KMS-11 (cell line): ENCODE results near the gene GNRHR.

ENCODE experiments used
- H2AFZ ChIP-seq: fragments of 200-600 bp; sonication (generic); 2 replicates; pipeline ENCODE4 v1.6.1; 2016; ENCODE audit warnings: antibody characterized with exemption, mixed run types, low read depth
- H3K27ac ChIP-seq: fragments of 200-600 bp; sonication (generic); 2 replicates; pipeline ENCODE4 v1.6.1; 2016; ENCODE audit warnings: mild to moderate bottlenecking, mixed run types
- H3K27me3 ChIP-seq: fragments of 200-600 bp; sonication (generic); 2 replicates; pipeline ENCODE4 v1.6.1; 2017; ENCODE audit warnings: mild to moderate bottlenecking, low read depth, mixed run types, moderate library complexity; ENCODE audit not compliant: insufficient read depth
- H3K36me3 ChIP-seq: fragments of 200-600 bp; sonication (generic); 2 replicates; pipeline ENCODE4 v1.6.1; 2017; ENCODE audit warnings: mild to moderate bottlenecking, mixed run types; ENCODE audit not compliant: insufficient read depth
- H3K4me1 ChIP-seq: fragments of 200-600 bp; sonication (generic); 2 replicates; pipeline ENCODE4 v1.6.1; 2016; ENCODE audit warnings: mild to moderate bottlenecking, low read depth, mixed run types; ENCODE audit not compliant: poor library complexity, severe bottlenecking
- H3K4me2 ChIP-seq: fragments of 200-600 bp; sonication (generic); 2 replicates; pipeline ENCODE4 v1.7.0; 2016; ENCODE audit warnings: mild to moderate bottlenecking, mixed run types
- H3K4me3 ChIP-seq: fragments of 200-600 bp; sonication (generic); IDR thresholded peaks from 2 replicates; pipeline ENCODE4 v1.6.1; 2017; ENCODE audit warnings: low read depth, low read length, mixed read lengths; ENCODE audit not compliant: insufficient read depth
- H3K79me2 ChIP-seq: fragments of 200-600 bp; sonication (generic); 2 replicates; pipeline ENCODE4 v1.6.1; 2016; ENCODE audit warnings: low read depth, mixed run types; ENCODE audit not compliant: insufficient read depth
- H3K9ac ChIP-seq: fragments of 200-600 bp; sonication (generic); 2 replicates; pipeline ENCODE4 v1.6.1; 2016; ENCODE audit warnings: mild to moderate bottlenecking, mixed run types
- H4K20me1 ChIP-seq: fragments of 200-600 bp; sonication (generic); 2 replicates; pipeline ENCODE4 v1.6.1; 2016; ENCODE audit warnings: mild to moderate bottlenecking, mixed run types; ENCODE audit not compliant: insufficient read depth
- CTCF ChIP-seq: fragments of 200-600 bp; sonication (generic); conservative IDR thresholded peaks from 2 replicates; pipeline ENCODE4 v1.6.1; 2017; ENCODE audit warnings: low read depth, mild to moderate bottlenecking, antibody characterized with exemption, low read length, moderate library complexity, mixed read lengths

GNRHR gene

GRCh38 chr4:67755974-67756373, 1.8 kb upstream of the GNRHR start:
- H3K27ac ChIP-seq, result no peak overlapping the region
- H3K9ac ChIP-seq, result no peak overlapping the region
- H2AFZ ChIP-seq, result no peak overlapping the region
- H3K27me3 ChIP-seq, result no peaks in the 10 kb centered on the region
- no peak overlapping the region for H3K4me2 ChIP-seq
- no peaks in the 10 kb centered on the region for H3K4me1 ChIP-seq
- no peak for TF ChIP-seq CTCF
- no peaks in the 10 kb centered on the region for H3K79me2 ChIP-seq
- H3K4me3 ChIP-seq, result no peak overlapping the region
- no peaks in the 10 kb centered on the region for H3K36me3 ChIP-seq
- H4K20me1 ChIP-seq, result no peaks in the 10 kb centered on the region

GRCh38 chr4:67751260-67751659, 2.9 kb downstream of the GNRHR start:
- H3K36me3 ChIP-seq, result no peaks in the 10 kb centered on the region
- no peak overlapping the region for H3K4me3 ChIP-seq
- no peak overlapping the region for H2AFZ ChIP-seq
- H3K27ac ChIP-seq, result no peak overlapping the region
- no peak overlapping the region for H3K4me2 ChIP-seq
- no peaks in the 10 kb centered on the region for H3K79me2 ChIP-seq
- no peak for TF ChIP-seq CTCF
- H3K4me1 ChIP-seq, result peaks cover 11% of the 10 kb centered on the region
- H3K9ac ChIP-seq, result no peak overlapping the region
- H4K20me1 ChIP-seq, result no peaks in the 10 kb centered on the region
- H3K27me3 ChIP-seq, result no peaks in the 10 kb centered on the region

GRCh38 chr4:67750691-67751090, 3.5 kb downstream of the GNRHR start:
- Histone ChIP-seq H2AFZ (no peak overlapping the region), H3K27ac (no peak overlapping the region)
- no peak for TF ChIP-seq CTCF

GRCh38 chr4:67749286-67749685, 4.9 kb downstream of the GNRHR start:
- Histone ChIP-seq H3K27me3 (no peaks in the 10 kb centered on the region), H3K27ac (no peak overlapping the region), H4K20me1 (no peaks in the 10 kb centered on the region), H2AFZ (no peak overlapping the region), H3K36me3 (no peaks in the 10 kb centered on the region), H3K4me3 (no peak overlapping the region), H3K4me2 (no peak overlapping the region), H3K4me1 (peaks cover 13% of the 10 kb centered on the region), H3K79me2 (no peaks in the 10 kb centered on the region), H3K9ac (no peak overlapping the region)
- TF ChIP-seq CTCF, result no peak

More at GRCh38 chr4:67750691-67751090, 3.5 kb downstream of the GNRHR start:
- Histone ChIP-seq H3K9ac (no peak overlapping the region), H3K4me2 (no peak overlapping the region), H3K27me3 (no peaks in the 10 kb centered on the region), H3K4me1 (peaks cover 13% of the 10 kb centered on the region), H4K20me1 (no peaks in the 10 kb centered on the region), H3K79me2 (no peaks in the 10 kb centered on the region), H3K4me3 (no peak overlapping the region), H3K36me3 (no peaks in the 10 kb centered on the region)
